ENCODE measurements around the gene OPALIN. TPM values are rescaled to one million over a fixed set of nuclear protein-coding genes. Genes with fewer than 3 reads are reported as not detected.

The OPALIN gene
- total RNA-seq, 1 experiment from 2014 or later = not detected

GRCh38 chr10:96317067-96317833 is 41.6 kb downstream of the OPALIN start:
- Histone ChIP-seq H3K27ac (ENCODE audit: low read depth, low read length, poor library complexity, severe bottlenecking) (no peak overlapping the region), H3K4me3 (ENCODE audit: low read depth, low read length, poor library complexity, severe bottlenecking) (no peak overlapping the region), H3K36me3 (ENCODE audit: insufficient read depth, low read length, poor library complexity, severe bottlenecking) (no peaks in the 10 kb centered on the region), H3K27me3 (replicated peaks; ENCODE audit: insufficient read depth, low read depth, low read length, poor library complexity) (peaks cover 4% of the 10 kb centered on the region), H3K9me3 (ENCODE audit: low read depth, low read length, poor library complexity, severe bottlenecking) (no peaks in the 10 kb centered on the region), H3K4me1 (ENCODE audit: insufficient read depth, low read length, poor library complexity, severe bottlenecking) (no peaks in the 10 kb centered on the region)
- BruUV-seq (replicated peaks) = no TSS peak
- intact Hi-C loops (cut with micrococcal nuclease; ENCODE audit: unreplicated experiment) = no loop called here
- ChIA-PET POLR2A (ENCODE audit: low non-redundant PET) (no interaction called here), CTCF (no interaction called here)
- DNase-seq (ENCODE audit: low spot score) = no peak
- TF ChIP-seq CTCF (conservative IDR thresholded peaks at IDR 0.05; ENCODE audit: low read depth, low read length) = no peak
- no peak for TF ChIP-seq EZH2 (IDR thresholded peaks at IDR 0.05; ENCODE audit: borderline replicate concordance, low read depth, low read length, poor library complexity, severe bottlenecking)

GRCh38 chr10:96313344-96313743 is 45.5 kb downstream of the OPALIN start:
- H3K27ac ChIP-seq (ENCODE audit: low read depth, low read length, poor library complexity, severe bottlenecking) = no peak overlapping the region
- POLR2A ChIA-PET (ENCODE audit: low non-redundant PET) = no interaction called here
- TF ChIP-seq CTCF (conservative IDR thresholded peaks at IDR 0.05; ENCODE audit: low read depth, low read length) = no peak
- H3K4me3 ChIP-seq (ENCODE audit: low read depth, low read length, poor library complexity, severe bottlenecking) = no peak overlapping the region
- H3K4me1 ChIP-seq (ENCODE audit: insufficient read depth, low read length, poor library complexity, severe bottlenecking) = no peaks in the 10 kb centered on the region
- no peaks in the 10 kb centered on the region for H3K9me3 ChIP-seq (ENCODE audit: low read depth, low read length, poor library complexity, severe bottlenecking)
- intact Hi-C loops (cut with micrococcal nuclease; ENCODE audit: unreplicated experiment) = no loop called here
- BruUV-seq (replicated peaks) = no TSS peak
- H3K36me3 ChIP-seq (ENCODE audit: insufficient read depth, low read length, poor library complexity, severe bottlenecking) = no peaks in the 10 kb centered on the region
- peaks cover 4% of the 10 kb centered on the region for H3K27me3 ChIP-seq (replicated peaks; ENCODE audit: insufficient read depth, low read depth, low read length, poor library complexity)
- CTCF ChIA-PET = no interaction called here
- DNase-seq (ENCODE audit: low spot score) = no peak

GRCh38 chr10:96311180-96311715 is 47.6 kb downstream of the OPALIN start:
- ChIA-PET POLR2A (ENCODE audit: low non-redundant PET) (interaction anchor here (0.6 kb wide), 1 partner anchor 8 kb away, joined by 4 read pairs; no protein-coding TSS in a partner anchor), CTCF (no interaction called here)
- Histone ChIP-seq H3K4me1 (ENCODE audit: insufficient read depth, low read length, poor library complexity, severe bottlenecking) (no peaks in the 10 kb centered on the region), H3K36me3 (ENCODE audit: insufficient read depth, low read length, poor library complexity, severe bottlenecking) (no peaks in the 10 kb centered on the region), H3K4me3 (ENCODE audit: low read depth, low read length, poor library complexity, severe bottlenecking) (no peak overlapping the region), H3K27me3 (replicated peaks; ENCODE audit: insufficient read depth, low read depth, low read length, poor library complexity) (peaks cover 4% of the 10 kb centered on the region), H3K9me3 (ENCODE audit: low read depth, low read length, poor library complexity, severe bottlenecking) (no peaks in the 10 kb centered on the region), H3K27ac (ENCODE audit: low read depth, low read length, poor library complexity, severe bottlenecking) (no peak overlapping the region)
- TF ChIP-seq EZH2 (IDR thresholded peaks at IDR 0.05; ENCODE audit: borderline replicate concordance, low read depth, low read length, poor library complexity, severe bottlenecking) (no peak), CTCF (conservative IDR thresholded peaks at IDR 0.05; ENCODE audit: low read depth, low read length) (no peak)
- no TSS peak for BruUV-seq (replicated peaks)
- intact Hi-C loops (cut with micrococcal nuclease; ENCODE audit: unreplicated experiment) = no loop called here
- DNase-seq (ENCODE audit: low spot score) = no peak
